Testis (tissue), 3 donors: Measurements from ENCODE around the gene HAUS7. TPM values are rescaled to one million over a fixed set of nuclear protein-coding genes. Genes with fewer than 3 reads are reported as not detected.

Source experiments
- DNase-seq: peaks from one replicate; pipeline ENCODE4 v3.0.0-alpha.2; 2019
- H3K27ac ChIP-seq, 2 donors: fragments of 200-600 bp; sonication (generic); one replicate each; pipeline ENCODE4 v1.5.1; 2019
- H3K27me3 ChIP-seq: fragments of 200-600 bp; sonication (generic); one replicate; pipeline ENCODE4 v1.5.1; 2019
- H3K36me3 ChIP-seq: fragments of 200-600 bp; sonication (generic); one replicate; pipeline ENCODE4 v1.5.1; 2017; ENCODE audit warnings: low read depth; ENCODE audit errors: missing control alignments
- H3K4me1 ChIP-seq: fragments of 200-600 bp; sonication (generic); one replicate; pipeline ENCODE4 v1.5.1; 2019
- H3K4me3 ChIP-seq, 2 donors: fragments of 200-600 bp; sonication (generic); one replicate each; pipeline ENCODE4 v1.5.1; 2017 to 2019
- H3K9me3 ChIP-seq: fragments of 200-600 bp; sonication (generic); one replicate; pipeline ENCODE4 v1.5.1; 2017
- CTCF ChIP-seq, 3 experiments: fragments of 450-650 bp in 2 of 3; fragments of 200-600 bp in 1 of 3; sonication (generic) in 1 of 3; IDR thresholded peaks; one replicate each; pipeline ENCODE4 v1.5.1; 2016 to 2019; ENCODE audit warnings: antibody characterized with exemption in 3 of 3, mild to moderate bottlenecking in 2 of 3, moderate library complexity in 1 of 3
- POLR2A ChIP-seq: fragments of 450-650 bp; IDR thresholded peaks from one replicate; pipeline ENCODE4 v1.6.1; 2017; ENCODE audit warnings: antibody characterized with exemption, mild to moderate bottlenecking, moderate library complexity
- WGBS, 2 donors: methylation state at CpG; one replicate each; pipeline ENCODE4 v1.1.5; 2018; 5-methylcytosine and 5-hydroxymethylcytosine counted together
- intact Hi-C: fragments of 100-400 bp; cut with DNase I; formaldehyde crosslinking; loops from one replicate; pipeline ENCODE4 v1.15.1; 2023; ENCODE audit warnings: low total_unique reads
- polyA plus RNA-seq: library from polyadenylated mRNA; stranded (reverse); fragments of 350-450 nt; fragmentation: Illumina TruSeq; extraction: RNeasy Lipid Tissue Mini Kit (QIAGEN cat#74804); gene quantifications from one replicate; pipeline ENCODE4 v1.2.3, GENCODE V29; 2014; ENCODE audit warnings: low read depth, low replicate concordance; ENCODE audit not compliant: insufficient read depth
- total RNA-seq, 2 donors: library from RNA; depleted of rRNA; stranded (reverse); fragments of >200 nt; gene quantifications; one replicate each; pipeline ENCODE4 v1.2.3, GENCODE V29; 2016

Gene HAUS7
- total and polyA plus RNA-seq, 3 donors from 2014 or later, result 18.0 to 35.2 (median 34.0) TPM

- intact Hi-C loops, result no loop called here
- no peaks in the 10 kb centered on the region for H3K27me3 ChIP-seq
- no peaks in the 10 kb centered on the region for H3K36me3 ChIP-seq
- TF ChIP-seq CTCF (IDR thresholded peaks at IDR 0.05) (no peak), POLR2A (no peak)
- no peaks in the 10 kb centered on the region for H3K9me3 ChIP-seq
- H3K4me1 ChIP-seq, result no peaks in the 10 kb centered on the region
- H3K27ac ChIP-seq, result no peak overlapping the region
- H3K4me3 ChIP-seq, result no peak overlapping the region
- 90 to 95% methylated on average over 5 of the region's 6 CpGs for WGBS, 2 donors
- DNase-seq, result no peak
These were observed 39.6 kb downstream of the HAUS7 start for GRCh38 chrX:153430796-153431195.

GRCh38 chrX:153426204-153426603 lies 44.2 kb downstream of the HAUS7 start:
- DNase-seq, result no peak
- H3K36me3 ChIP-seq, result no peaks in the 10 kb centered on the region
- no peaks in the 10 kb centered on the region for H3K27me3 ChIP-seq
- no peak overlapping the region for H3K27ac ChIP-seq
- 89 to 100% methylated on average over 2 to 3 of the region's 3 CpGs for WGBS, 2 donors
- no peaks in the 10 kb centered on the region for H3K9me3 ChIP-seq
- TF ChIP-seq CTCF (IDR thresholded peaks at IDR 0.05), result no peak
- TF ChIP-seq POLR2A, result no peak
- no peak overlapping the region for H3K4me3 ChIP-seq
- intact Hi-C loops, result no loop called here
- no peaks in the 10 kb centered on the region for H3K4me1 ChIP-seq

DNA sequence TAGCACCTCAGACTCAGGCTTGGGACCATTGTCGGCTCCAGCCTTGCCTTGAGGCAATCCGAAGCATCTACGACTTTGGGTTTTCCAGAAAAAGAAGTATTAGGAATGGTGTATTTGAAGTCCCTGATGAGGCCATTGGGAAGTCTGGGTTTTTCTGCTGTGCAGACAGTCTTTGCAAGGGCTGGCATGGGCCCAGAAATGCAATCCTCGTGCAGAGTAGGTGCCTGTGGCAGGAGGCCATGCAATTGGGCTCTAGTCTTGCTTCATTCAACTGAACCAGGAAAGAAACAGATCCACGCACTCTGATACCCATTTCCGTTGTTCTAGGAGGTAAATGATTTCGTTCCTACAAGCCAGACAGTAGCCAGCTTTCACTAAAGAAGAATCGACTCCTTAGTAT lies 46.7 kb downstream of the HAUS7 start:
- H3K36me3 ChIP-seq, result no peaks in the 10 kb centered on the region
- H3K4me1 ChIP-seq, result no peaks in the 10 kb centered on the region
- intact Hi-C loops, result no loop called here
- H3K4me3 ChIP-seq, result no peak overlapping the region
- H3K9me3 ChIP-seq, result no peaks in the 10 kb centered on the region
- WGBS, 2 donors, result 83 to 96% methylated on average over 5 to 7 of the region's 8 CpGs
- H3K27me3 ChIP-seq, result no peaks in the 10 kb centered on the region
- TF ChIP-seq CTCF (IDR thresholded peaks at IDR 0.05), result no peak
- no peak for TF ChIP-seq POLR2A
- H3K27ac ChIP-seq, result no peak overlapping the region
- peak; percentile 35 for DNase-seq

DNA sequence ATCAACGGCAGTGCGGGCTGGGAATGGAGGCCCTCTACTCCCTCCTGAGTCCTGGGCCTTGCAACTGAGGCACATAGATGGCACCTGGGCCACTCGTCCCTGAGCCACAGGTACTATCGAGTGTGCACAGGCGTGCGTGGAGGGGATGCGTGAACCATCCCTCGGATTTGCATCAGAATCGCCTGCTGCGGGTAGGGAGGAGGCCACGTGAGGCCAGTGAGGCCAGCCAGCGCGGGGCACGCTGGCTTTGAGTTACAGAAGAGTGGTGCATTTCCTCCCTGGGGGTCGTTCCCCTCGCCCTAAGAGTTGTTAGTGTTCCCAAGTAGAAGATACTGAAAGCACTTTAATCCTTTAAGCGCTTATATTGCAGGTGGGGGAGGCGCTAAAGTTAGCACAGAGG lies 48.5 kb downstream of the HAUS7 start:
- 64 to 75% methylated on average over 4 to 15 of the region's 18 CpGs for WGBS, 2 donors
- H3K9me3 ChIP-seq, result no peaks in the 10 kb centered on the region
- no peak for TF ChIP-seq CTCF (IDR thresholded peaks at IDR 0.05)
- TF ChIP-seq POLR2A, result no peak
- no peak overlapping the region for H3K4me3 ChIP-seq
- intact Hi-C loops, result no loop called here
- no peaks in the 10 kb centered on the region for H3K27me3 ChIP-seq
- no peaks in the 10 kb centered on the region for H3K4me1 ChIP-seq
- no peaks in the 10 kb centered on the region for H3K36me3 ChIP-seq
- no peak for DNase-seq
- H3K27ac ChIP-seq, result no peak overlapping the region

- no peaks in the 10 kb centered on the region for H3K9me3 ChIP-seq
- WGBS, 2 donors, result 86% methylated on average over 38 of the region's 91 CpGs; no CpG with 5 or more reads in 1 of the 2 donors
- intact Hi-C loops, result no loop called here
- no peak overlapping the region for H3K27ac ChIP-seq
- no peaks in the 10 kb centered on the region for H3K36me3 ChIP-seq
- peak overlapping the region in 1 of 2 donors; percentile 20 for H3K4me3 ChIP-seq
- H3K4me1 ChIP-seq, result no peaks in the 10 kb centered on the region
- H3K27me3 ChIP-seq, result no peaks in the 10 kb centered on the region
- TF ChIP-seq CTCF (IDR thresholded peaks at IDR 0.05) (no peak), POLR2A (no peak)
- DNase-seq, result no peak
These were observed 49.4 kb downstream of the HAUS7 start for GRCh38 chrX:153420851-153421599.
